ENCODE data around the gene NFIL3.
A peak's percentile ranks its signal among the peaks of the same experiment; 100 is the strongest.

The NFIL3 gene

GRCh38 chr9:91421971-91422757 is 1.5 kb downstream of the NFIL3 start:
- TF ChIP-seq CTCF (conservative IDR thresholded peaks at IDR 0.05; ENCODE audit: low read depth, low read length), result no peak
- H3K4me3 ChIP-seq (ENCODE audit: low read depth, low read length), result peak overlapping the region; percentile 74
- DNase-seq (ENCODE audit: low read depth), result peak; percentile 57

GRCh38 chr9:91421128-91421765 is 2.4 kb downstream of the NFIL3 start:
- peak overlapping the region; percentile 74 for H3K4me3 ChIP-seq (ENCODE audit: low read depth, low read length)
- DNase-seq (ENCODE audit: low read depth), result peak; percentile 64
- TF ChIP-seq CTCF (conservative IDR thresholded peaks at IDR 0.05; ENCODE audit: low read depth, low read length), result peak; percentile 59

- DNase-seq (ENCODE audit: low read depth), result peak; percentile 39
- no peak for TF ChIP-seq CTCF (conservative IDR thresholded peaks at IDR 0.05; ENCODE audit: low read depth, low read length)
- peak overlapping the region; percentile 74 for H3K4me3 ChIP-seq (ENCODE audit: low read depth, low read length)
These were observed 3.0 kb downstream of the NFIL3 start for GRCh38 chr9:91420501-91421127.

- no peak for TF ChIP-seq CTCF (conservative IDR thresholded peaks at IDR 0.05; ENCODE audit: low read depth, low read length)
- peak overlapping the region; percentile 20 for H3K4me3 ChIP-seq (ENCODE audit: low read depth, low read length)
- peak; percentile 99 for DNase-seq (ENCODE audit: low read depth)
These were observed 4.1 kb downstream of the NFIL3 start for GRCh38 chr9:91419222-91420191.

GRCh38 chr9:91418215-91418610 is 5.4 kb downstream of the NFIL3 start:
- DNase-seq (ENCODE audit: low read depth), result no peak
- no peak overlapping the region for H3K4me3 ChIP-seq (ENCODE audit: low read depth, low read length)
- no peak for TF ChIP-seq CTCF (conservative IDR thresholded peaks at IDR 0.05; ENCODE audit: low read depth, low read length)

- no peak for TF ChIP-seq CTCF (conservative IDR thresholded peaks at IDR 0.05; ENCODE audit: low read depth, low read length)
These were observed 5.9 kb downstream of the NFIL3 start for GRCh38 chr9:91417602-91418214.

More at GRCh38 chr9:91417602-91418214, 5.9 kb downstream of the NFIL3 start:
- H3K4me3 ChIP-seq (ENCODE audit: low read depth, low read length), result no peak overlapping the region
- DNase-seq (ENCODE audit: low read depth), result no peak

All from choroid plexus epithelial cell (primary cell).